ENCODE measurements around the gene AKR1B15. TPM values are rescaled to one million over a fixed set of nuclear protein-coding genes. Genes with fewer than 3 reads are reported as not detected.

Gene AKR1B15
- total and polyA plus RNA-seq, 2 of the 4 experiments (the other 2 are of a cell fraction): not detected

GRCh38 chr7:134545380-134545779 is 3.5 kb upstream of the AKR1B15 start:
- Histone ChIP-seq H4K8ac (ENCODE audit: low read depth in 2 of 2, low read length in 2 of 2) (no peak overlapping the region), H3K4me2 (ENCODE audit: low read depth, low read length) (no peak overlapping the region), H3K23ac (ENCODE audit: low read depth, low read length) (no peak overlapping the region), H2AFZ (replicated peaks; ENCODE audit: low read length, poor library complexity) (no peak overlapping the region), H3K18ac (ENCODE audit: low read depth, low read length) (no peak overlapping the region), H3K27me3 (ENCODE audit: control insufficient read depth, insufficient read depth, low read length) (peaks cover 24% of the 10 kb centered on the region), H3K4me1 (ENCODE audit: control insufficient read depth, insufficient read depth, low read length) (no peaks in the 10 kb centered on the region), H3K27ac (ENCODE audit: insufficient read depth, low read length) (no peak overlapping the region), H3K56ac (ENCODE audit: extremely low read depth, insufficient read depth, low read length) (no peak overlapping the region), H3K9me1 (ENCODE audit: insufficient read depth, low read length) (no peaks in the 10 kb centered on the region), H3K79me1 (ENCODE audit: low read depth in 1 of 2, low read length in 2 of 2) (no peaks in the 10 kb centered on the region), H3K9me3 (ENCODE audit: control insufficient read depth, insufficient read depth, low read length) (no peaks in the 10 kb centered on the region), H3K36me3 (ENCODE audit: control insufficient read depth, insufficient read depth, low read length) (no peaks in the 10 kb centered on the region), H2BK5ac (ENCODE audit: low read depth, low read length, poor library complexity, severe bottlenecking) (no peak overlapping the region), H3K4ac (ENCODE audit: low read depth, low read length) (no peak overlapping the region), H2AK9ac (replicated peaks; ENCODE audit: low read depth, low read length, poor library complexity) (no peak overlapping the region), H2BK120ac (ENCODE audit: low read depth, low read length) (no peak overlapping the region), H3K9ac (ENCODE audit: low read depth, low read length) (no peak overlapping the region), H2AK5ac (ENCODE audit: low read depth, low read length) (no peak overlapping the region), H4K5ac (ENCODE audit: low read depth, low read length) (no peak overlapping the region), H3K14ac (replicated peaks; ENCODE audit: low read depth, low read length) (no peak overlapping the region), H2BK20ac (ENCODE audit: low read depth, low read length) (no peak overlapping the region), H4K20me1 (ENCODE audit: insufficient read depth, low read length) (no peaks in the 10 kb centered on the region), H2BK15ac (ENCODE audit: low read depth, low read length) (no peak overlapping the region), H3K4me3 (ENCODE audit: insufficient read depth, low read depth, low read length) (no peak overlapping the region), H4K91ac (ENCODE audit: insufficient read depth, low read depth, low read length) (no peak overlapping the region)
- DNase-seq (no peak), ATAC-seq (ENCODE audit: low read depth) (no peak)
- no CpG with 5 or more reads among the region's 4 CpGs for WGBS, 2 experiments (ENCODE audit: extremely low coverage in 2 of 2, insufficient read length in 1 of 2)
- CTCF ChIA-PET: no interaction called here
- intact Hi-C loops (cut with micrococcal nuclease) (no loop called here), dilution Hi-C loops (cut with HindIII; ENCODE audit: low sequenced_read_pairs, unreplicated experiment) (no loop called here), in situ Hi-C loops (cut with MboI; ENCODE audit: low sequenced_read_pairs) (no loop called here)
- POLR2A ChIA-PET (ENCODE audit: unreplicated experiment): no interaction called here
- BruUV-seq (replicated peaks): no TSS peak
- TF ChIP-seq CTCF (conservative IDR thresholded peaks at IDR 0.05; ENCODE audit: low read depth, low read length) (no peak), CEBPB (IDR thresholded peaks at IDR 0.05; ENCODE audit: low read depth, low read length) (peak; percentile 45; the same call in 1 of the 2 replicates), RCOR1 (IDR thresholded peaks at IDR 0.05; ENCODE audit: insufficient replicate concordance, low read length) (no peak), ELK1 (IDR thresholded peaks at IDR 0.05; ENCODE audit: borderline replicate concordance, low read depth, low read length) (no peak), RAD21 (IDR thresholded peaks at IDR 0.05; ENCODE audit: low read length) (no peak), USF2 (IDR thresholded peaks at IDR 0.05; ENCODE audit: low read depth, low read length) (no peak), RFX5 (IDR thresholded peaks at IDR 0.05; ENCODE audit: low read depth, low read length) (no peak)
